HG03521 (cell line): ENCODE data around the gene RCBTB2.
"Not testable (repeated sequence)": the region's sequence is repeated elsewhere in the genome, so short reads cannot be mapped to it uniquely, and the experiment has no call there.

Experiments
- ATAC-seq: cut with Tn5 transposase; IDR thresholded peaks from one replicate; pipeline ENCODE4 v1.9.1; 2021; ENCODE audit warnings: mild to moderate bottlenecking, moderate library complexity; ENCODE audit not compliant: unreplicated experiment

RCBTB2 gene

GRCh38 chr13:48532506-48533499, at the start of gene RCBTB2:
TSS of gene RCBTB2 (minus strand) at chr13:48533080. CDS start at chr13:48521939, 11,141 bp downstream.
- ATAC-seq = peak; percentile 83

GRCh38 chr13:48582084-48582483, 49.2 kb upstream of the RCBTB2 start:
- no peak for ATAC-seq

- ATAC-seq = no peak
Measured at GRCh38 chr13:48580896-48581295, 48.0 kb upstream of the RCBTB2 start.

GRCh38 chr13:48580185-48580803, 47.4 kb upstream of the RCBTB2 start:
- no peak for ATAC-seq

- ATAC-seq = not testable (repeated sequence)
Measured at GRCh38 chr13:48579919-48580180, 47.0 kb upstream of the RCBTB2 start.

- ATAC-seq = peak; percentile 77
Measured at GRCh38 chr13:48579165-48579918, 46.5 kb upstream of the RCBTB2 start.

GRCh38 chr13:48578516-48579164, 45.8 kb upstream of the RCBTB2 start:
- peak; percentile 41 for ATAC-seq

GRCh38 chr13:48576448-48577010, 43.6 kb upstream of the RCBTB2 start:
- ATAC-seq = no peak

- ATAC-seq = no peak
Measured at GRCh38 chr13:48575031-48575430, 42.2 kb upstream of the RCBTB2 start.

GRCh38 chr13:48574041-48574796, 41.3 kb upstream of the RCBTB2 start:
- no peak for ATAC-seq

GRCh38 chr13:48573213-48574007, 40.5 kb upstream of the RCBTB2 start:
- no peak for ATAC-seq

- ATAC-seq = no peak
Measured at GRCh38 chr13:48571126-48571913, 38.4 kb upstream of the RCBTB2 start.

GRCh38 chr13:48570216-48570828, 37.4 kb upstream of the RCBTB2 start:
- no peak for ATAC-seq

GRCh38 chr13:48569104-48569666, 36.3 kb upstream of the RCBTB2 start:
- ATAC-seq = no peak

- ATAC-seq = no peak
Measured at GRCh38 chr13:48568370-48569103, 35.7 kb upstream of the RCBTB2 start.

GRCh38 chr13:48567515-48568369, 34.9 kb upstream of the RCBTB2 start:
- no peak for ATAC-seq
